Thyroid gland (tissue), 4 donors: ENCODE measurements around the gene PPP1R11. TPM values are rescaled to one million over a fixed set of nuclear protein-coding genes. Genes with fewer than 3 reads are reported as not detected.
"Not testable (repeated sequence)": the region's sequence is repeated elsewhere in the genome, so short reads cannot be mapped to it uniquely, and the experiment has no call there.

Experiments used
- DNase-seq, 2 donors: peaks; one replicate each; pipeline ENCODE4 v3.0.0-alpha.2; 2019
- H3K27ac ChIP-seq, 3 donors: fragments of 200-600 bp; sonication (generic); 1 replicate in 2 of 3; 2 replicates in 1 of 3; pipeline ENCODE4 v1.5.1; 2016 to 2019; ENCODE audit warnings: mild to moderate bottlenecking in 1 of 3, moderate library complexity in 1 of 3
- H3K27me3 ChIP-seq: fragments of 200-600 bp; sonication (generic); one replicate; pipeline ENCODE4 v1.5.1; 2019
- H3K36me3 ChIP-seq, 2 donors: fragments of 200-600 bp; sonication (generic); one replicate each; pipeline ENCODE4 v1.5.1; 2016 to 2019
- H3K4me1 ChIP-seq, 2 donors: fragments of 200-600 bp; sonication (generic); one replicate each; pipeline ENCODE4 v1.5.1; 2017 to 2019
- H3K4me3 ChIP-seq, 3 donors: fragments of 200-600 bp; sonication (generic); replicated peaks in 1 of 3; 1 replicate in 2 of 3; 2 replicates in 1 of 3; pipeline ENCODE4 v1.5.1; 2016; ENCODE audit warnings: mild to moderate bottlenecking in 1 of 3
- H3K9me3 ChIP-seq: fragments of 200-600 bp; sonication (generic); one replicate; pipeline ENCODE4 v1.5.1; 2017
- CTCF ChIP-seq, 6 experiments: fragments of 200-600 bp in 3 of 6; fragments of 450-650 bp in 3 of 6; sonication (generic) in 3 of 6; IDR thresholded peaks; one replicate each; pipeline ENCODE4 v1.5.1; 2016 to 2019; ENCODE audit warnings: antibody characterized with exemption in 6 of 6, mild to moderate bottlenecking in 2 of 6, inconsistent platforms in 1 of 6, moderate library complexity in 1 of 6
- POLR2A ChIP-seq, 2 donors: fragments of 450-650 bp; IDR thresholded peaks; one replicate each; pipeline ENCODE4 v1.6.1; 2017; ENCODE audit warnings: antibody characterized with exemption in 2 of 2, mild to moderate bottlenecking in 2 of 2, moderate library complexity in 1 of 2
- WGBS, 2 donors: methylation state at CpG; one replicate each; pipeline ENCODE4 v1.1.5; 2017; 5-methylcytosine and 5-hydroxymethylcytosine counted together
- intact Hi-C: fragments of 100-400 bp; cut with DNase I; formaldehyde crosslinking; loops from one replicate; pipeline ENCODE4 v1.15.1; 2023
- total RNA-seq, 4 donors: library from RNA; depleted of rRNA; stranded (reverse); fragments of >200 nt; gene quantifications; one replicate each; pipeline ENCODE4 v1.2.3, GENCODE V29; 2016

PPP1R11 gene
- 10 to 100 TPM; 41.3 to 64.1 (median 50.7) TPM for total RNA-seq

- H3K9me3 ChIP-seq: no peaks in the 10 kb centered on the region
- peaks cover 21 to 28% of the 10 kb centered on the region in 2 donors for H3K4me1 ChIP-seq
- H3K36me3 ChIP-seq: peaks cover 8 to 9% of the 10 kb centered on the region in 2 donors
- H3K4me3 ChIP-seq: peak within 1 kb of the TSS; percentile 46 to 70 (median 50)
- H3K27ac ChIP-seq: peak within 1 kb of the TSS; percentile 54 to 81 (median 77)
- H3K27me3 ChIP-seq: peaks cover 11% of the 10 kb centered on the region
- DNase-seq: peak; percentile 99
- TF ChIP-seq CTCF (IDR thresholded peaks at IDR 0.05): peak in 1 of 6 experiments; percentile 7
- TF ChIP-seq POLR2A (IDR thresholded peaks at IDR 0.05): peak; percentile 75 to 93
- WGBS, 2 donors: 0% methylated on average over 46 of the region's 46 CpGs
- intact Hi-C loops: no loop called here
Measured at GRCh38 chr6:30066577-30067459, at the start of gene PPP1R11. TSS of gene PPP1R11 (plus strand) at chr6:30067198. CDS start at chr6:30067411, 213 bp downstream.

GRCh38 chr6:30019819-30020218, 47.2 kb upstream of the PPP1R11 start:
- TF ChIP-seq CTCF (IDR thresholded peaks at IDR 0.05) (no peak), POLR2A (IDR thresholded peaks at IDR 0.05) (no peak)
- Histone ChIP-seq H3K36me3 (peaks cover 0 to 3% of the 10 kb centered on the region in 2 donors), H3K27ac (no peak overlapping the region), H3K27me3 (no peaks in the 10 kb centered on the region), H3K4me1 (no peaks in the 10 kb centered on the region), H3K9me3 (no peaks in the 10 kb centered on the region), H3K4me3 (no peak overlapping the region)
- intact Hi-C loops: no loop called here
- DNase-seq: no peak
- 95 to 100% methylated on average over 2 of the region's 2 CpGs for WGBS, 2 donors

- Histone ChIP-seq H3K4me1 (no peaks in the 10 kb centered on the region), H3K36me3 (peaks cover 0 to 3% of the 10 kb centered on the region in 2 donors), H3K27me3 (no peaks in the 10 kb centered on the region), H3K27ac (no peak overlapping the region), H3K9me3 (no peaks in the 10 kb centered on the region), H3K4me3 (no peak overlapping the region)
- TF ChIP-seq POLR2A (IDR thresholded peaks at IDR 0.05): no peak
- no peak for TF ChIP-seq CTCF (IDR thresholded peaks at IDR 0.05)
- WGBS, 2 donors: 45 to 90% methylated on average over 1 of the region's 1 CpG
- no peak for DNase-seq
- intact Hi-C loops: no loop called here
Measured at GRCh38 chr6:30020626-30021025, 46.4 kb upstream of the PPP1R11 start.

- Histone ChIP-seq H3K36me3 (peaks cover 0 to 3% of the 10 kb centered on the region in 2 donors), H3K4me1 (no peaks in the 10 kb centered on the region), H3K9me3 (no peaks in the 10 kb centered on the region), H3K27me3 (no peaks in the 10 kb centered on the region), H3K4me3 (no peak overlapping the region), H3K27ac (no peak overlapping the region)
- no peak for DNase-seq
- intact Hi-C loops: no loop called here
- 89 to 90% methylated on average over 3 of the region's 3 CpGs for WGBS, 2 donors
- TF ChIP-seq POLR2A (IDR thresholded peaks at IDR 0.05) (no peak), CTCF (IDR thresholded peaks at IDR 0.05) (no peak)
Measured at GRCh38 chr6:30022189-30022588, 44.8 kb upstream of the PPP1R11 start.

- DNase-seq, H3K27ac ChIP-seq, H3K4me1 ChIP-seq, H3K9me3 ChIP-seq, intact Hi-C loops, H3K27me3 ChIP-seq, H3K36me3 ChIP-seq, H3K4me3 ChIP-seq: not testable (repeated sequence)
Measured at GRCh38 chr6:30022712-30023111, 44.3 kb upstream of the PPP1R11 start.
